Fibroblast of mammary gland (primary cell): ENCODE measurements around the gene ZNF280B.
"Not testable (repeated sequence)": the region's sequence is repeated elsewhere in the genome, so short reads cannot be mapped to it uniquely, and the experiment has no call there.

Experiments
- DNase-seq: peaks from one replicate; pipeline ENCODE4 v3.0.0-alpha.2; 2010; ENCODE audit warnings: low read depth
- H3K4me3 ChIP-seq: 2 replicates; pipeline ENCODE4 v1.5.1; 2011; ENCODE audit warnings: low read depth, mild to moderate bottlenecking, low read length, moderate library complexity; ENCODE audit not compliant: control insufficient read depth
- TF ChIP-seq, protein P1 (sequence below): conservative IDR thresholded peaks from 2 replicates; pipeline ENCODE4 v1.5.1; 2011; ENCODE audit warnings: low read depth, low read length, inconsistent platforms; ENCODE audit not compliant: control insufficient read depth, insufficient read depth

Gene ZNF280B

DNA sequence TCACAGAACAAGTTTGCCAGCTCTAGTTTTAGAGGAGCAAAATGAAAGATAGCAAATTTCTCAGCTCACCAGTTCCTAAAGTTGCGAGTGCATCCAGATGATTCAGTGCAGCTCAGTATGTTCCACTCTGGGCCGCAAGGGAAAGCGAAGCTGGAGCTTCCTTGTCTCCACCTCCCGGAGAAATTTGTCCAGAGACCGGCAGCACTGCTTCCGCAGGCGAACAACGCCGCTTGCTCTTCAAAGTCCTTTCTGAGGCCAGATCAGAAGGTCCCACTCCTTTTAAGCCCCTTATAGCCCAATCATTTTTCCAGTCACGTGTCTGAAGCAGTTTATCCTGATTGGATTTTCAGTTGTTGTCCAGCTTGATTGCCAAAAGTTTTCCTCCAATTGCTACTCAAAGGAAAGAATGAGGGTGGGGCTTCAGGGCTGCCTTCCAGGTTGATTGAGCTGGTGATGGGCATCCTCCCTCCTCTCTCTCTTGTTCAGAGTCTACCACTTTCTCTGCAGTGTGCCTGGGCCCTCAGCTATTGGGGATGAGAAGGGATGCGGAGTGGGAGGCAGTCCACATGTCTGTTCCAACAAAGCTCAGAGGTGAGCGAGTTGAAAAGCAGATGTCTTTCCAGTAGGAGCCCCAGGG lies 11.6 kb upstream of the ZNF280B start, which contains the start of gene ZNF280A:
TSS of gene ZNF280A (minus strand) at position 251 of the 637 bp plus-strand sequence. CDS start 4,640 bp downstream, outside the sequence.
- peak within 1 kb of the TSS; percentile 27 for H3K4me3 ChIP-seq
- TF ChIP-seq, protein P1, sequence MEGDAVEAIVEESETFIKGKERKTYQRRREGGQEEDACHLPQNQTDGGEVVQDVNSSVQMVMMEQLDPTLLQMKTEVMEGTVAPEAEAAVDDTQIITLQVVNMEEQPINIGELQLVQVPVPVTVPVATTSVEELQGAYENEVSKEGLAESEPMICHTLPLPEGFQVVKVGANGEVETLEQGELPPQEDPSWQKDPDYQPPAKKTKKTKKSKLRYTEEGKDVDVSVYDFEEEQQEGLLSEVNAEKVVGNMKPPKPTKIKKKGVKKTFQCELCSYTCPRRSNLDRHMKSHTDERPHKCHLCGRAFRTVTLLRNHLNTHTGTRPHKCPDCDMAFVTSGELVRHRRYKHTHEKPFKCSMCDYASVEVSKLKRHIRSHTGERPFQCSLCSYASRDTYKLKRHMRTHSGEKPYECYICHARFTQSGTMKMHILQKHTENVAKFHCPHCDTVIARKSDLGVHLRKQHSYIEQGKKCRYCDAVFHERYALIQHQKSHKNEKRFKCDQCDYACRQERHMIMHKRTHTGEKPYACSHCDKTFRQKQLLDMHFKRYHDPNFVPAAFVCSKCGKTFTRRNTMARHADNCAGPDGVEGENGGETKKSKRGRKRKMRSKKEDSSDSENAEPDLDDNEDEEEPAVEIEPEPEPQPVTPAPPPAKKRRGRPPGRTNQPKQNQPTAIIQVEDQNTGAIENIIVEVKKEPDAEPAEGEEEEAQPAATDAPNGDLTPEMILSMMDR = peak; percentile 40
- DNase-seq = peak; percentile 75

DNA sequence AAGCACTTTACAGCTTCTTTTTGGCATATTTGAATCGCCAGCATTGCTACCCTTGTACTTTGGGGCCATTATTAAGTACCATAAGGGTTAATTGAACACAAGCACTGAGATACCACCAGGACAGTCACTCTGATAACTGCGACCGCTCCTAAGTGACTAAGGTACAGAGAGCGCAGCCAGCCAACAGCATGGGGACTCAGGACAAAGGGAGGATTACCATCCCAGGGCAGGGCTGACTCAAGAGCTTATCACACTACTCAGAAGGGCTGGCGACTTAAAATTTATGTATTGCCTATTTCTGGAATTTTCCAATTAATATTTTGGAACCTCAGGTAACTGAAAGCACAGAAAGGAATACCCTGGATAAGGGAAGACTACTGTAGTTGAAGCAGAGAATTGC lies 11.0 kb upstream of the ZNF280B start:
- DNase-seq = no peak
- H3K4me3 ChIP-seq = peak overlapping the region; percentile 27
- TF ChIP-seq, protein P1 = no peak

DNA sequence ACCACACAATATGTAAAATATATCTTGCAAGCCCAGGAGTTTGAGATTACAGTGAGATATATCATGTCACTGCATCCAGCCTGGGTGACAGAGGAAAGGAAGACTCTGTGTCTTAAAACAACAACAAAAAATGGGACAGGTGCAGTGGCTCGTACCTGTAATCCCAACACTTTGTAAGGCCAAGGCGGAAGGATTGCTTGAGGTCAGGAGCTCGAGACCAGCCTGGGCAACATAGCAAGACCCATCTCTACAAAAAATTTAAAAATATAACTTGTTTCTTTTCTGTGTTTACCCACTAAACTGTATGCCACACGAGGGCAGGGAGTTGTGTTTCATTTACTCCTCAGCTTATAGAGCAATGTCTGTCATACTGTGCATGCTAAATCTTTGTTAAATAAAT lies 8.4 kb upstream of the ZNF280B start:
- TF ChIP-seq, protein P1 = no peak
- no peak for DNase-seq
- no peak overlapping the region for H3K4me3 ChIP-seq

DNA sequence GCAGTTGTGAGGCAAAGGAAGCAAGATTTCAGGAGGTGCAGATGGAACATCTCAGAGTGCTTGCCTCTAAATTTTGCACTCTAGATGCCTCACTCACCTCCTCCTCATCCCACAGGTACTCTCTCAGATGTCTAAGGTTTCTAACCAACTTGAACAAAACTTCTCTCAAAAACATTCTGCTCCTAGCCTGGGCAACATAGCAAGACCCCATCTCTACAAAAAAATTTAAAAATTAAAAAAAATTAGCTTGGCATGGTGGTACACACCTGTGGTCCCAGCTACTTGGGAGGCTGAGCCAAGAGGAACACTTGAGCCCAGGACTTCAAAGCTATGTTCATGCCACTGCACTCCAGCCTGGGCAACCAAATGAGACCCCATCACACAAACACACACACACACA lies 7.3 kb upstream of the ZNF280B start:
- TF ChIP-seq, protein P1 = no peak
- DNase-seq = no peak
- no peak overlapping the region for H3K4me3 ChIP-seq

DNA sequence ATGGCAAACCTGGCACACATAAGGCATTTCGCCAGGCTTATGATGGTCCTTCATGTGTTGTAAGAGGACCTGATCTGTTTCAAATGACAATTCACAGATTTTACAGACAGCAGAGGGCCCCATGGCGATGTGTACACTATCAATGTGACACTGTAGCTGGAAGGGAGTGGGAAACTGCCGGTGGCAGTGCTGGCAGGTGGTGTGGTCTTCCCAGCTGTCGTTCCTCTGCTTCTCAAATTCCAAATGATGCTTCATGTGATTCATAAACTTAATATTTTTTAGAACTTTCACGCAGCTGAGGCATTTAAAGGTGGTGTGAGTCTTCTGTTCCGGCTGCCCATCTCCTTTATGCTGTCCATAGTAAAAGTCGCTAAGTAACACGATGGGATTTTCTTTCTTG lies 5.9 kb upstream of the ZNF280B start:
- DNase-seq, H3K4me3 ChIP-seq: not testable (repeated sequence)

DNA sequence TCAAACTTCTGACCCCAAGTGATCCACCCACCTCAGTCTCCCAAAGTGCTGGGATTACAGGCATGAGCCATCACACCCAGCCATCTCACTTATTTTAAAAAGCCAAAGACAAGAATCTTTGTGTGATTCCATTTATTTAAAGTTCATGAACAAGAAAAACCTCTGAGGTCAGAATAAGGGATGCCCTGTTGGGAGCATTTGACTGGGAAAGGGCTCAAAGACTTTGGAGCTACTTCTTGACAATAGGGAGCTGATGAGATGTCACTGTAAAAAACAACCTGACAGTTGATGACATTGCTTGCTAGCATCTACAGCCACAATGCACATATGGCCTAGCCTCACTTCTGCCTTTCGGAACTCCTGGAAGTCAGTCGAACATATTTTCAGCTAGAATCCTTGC lies 5.1 kb upstream of the ZNF280B start:
- no peak overlapping the region for H3K4me3 ChIP-seq
- TF ChIP-seq, protein P1 = no peak
- DNase-seq = no peak

DNA sequence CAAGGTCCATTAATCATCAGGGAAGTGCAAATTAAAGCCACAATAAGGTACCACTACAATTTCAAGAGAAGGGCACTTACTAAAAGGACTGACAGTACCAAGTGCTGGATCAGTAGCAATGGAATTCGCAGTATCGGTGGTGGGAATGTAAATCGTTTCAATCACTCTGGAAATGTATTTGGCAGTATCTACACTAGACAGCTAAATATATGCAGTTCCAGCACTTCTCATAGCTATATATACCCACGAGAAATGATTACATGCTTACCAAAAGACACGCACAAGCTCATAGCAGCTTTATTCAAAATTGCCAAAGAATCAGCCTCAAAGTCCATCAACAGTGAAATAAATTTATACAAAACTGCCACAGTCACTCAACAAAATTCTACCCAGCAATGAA lies 4.4 kb upstream of the ZNF280B start:
- no peak overlapping the region for H3K4me3 ChIP-seq
- TF ChIP-seq, protein P1 = no peak
- DNase-seq = no peak

DNA sequence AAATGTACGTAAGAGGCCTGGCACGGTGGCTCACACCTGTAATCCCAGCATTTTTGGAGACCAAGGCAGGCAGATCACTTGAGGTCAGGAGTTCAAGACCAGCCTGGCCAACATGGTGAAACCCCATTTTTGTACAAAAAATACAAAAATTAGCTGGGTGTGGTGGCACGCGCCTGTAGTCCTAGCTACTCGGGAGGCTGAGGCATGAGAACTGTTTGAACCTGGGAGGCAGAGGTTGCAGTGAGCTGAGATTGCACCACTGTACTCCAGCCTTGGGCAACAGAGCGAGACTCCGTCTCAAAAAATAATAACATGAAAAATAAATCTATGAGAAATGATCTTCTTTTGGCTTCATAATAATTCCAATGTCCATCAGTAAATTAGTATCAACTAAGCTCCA lies 2.3 kb upstream of the ZNF280B start:
- not testable (repeated sequence) for H3K4me3 ChIP-seq, DNase-seq

DNA sequence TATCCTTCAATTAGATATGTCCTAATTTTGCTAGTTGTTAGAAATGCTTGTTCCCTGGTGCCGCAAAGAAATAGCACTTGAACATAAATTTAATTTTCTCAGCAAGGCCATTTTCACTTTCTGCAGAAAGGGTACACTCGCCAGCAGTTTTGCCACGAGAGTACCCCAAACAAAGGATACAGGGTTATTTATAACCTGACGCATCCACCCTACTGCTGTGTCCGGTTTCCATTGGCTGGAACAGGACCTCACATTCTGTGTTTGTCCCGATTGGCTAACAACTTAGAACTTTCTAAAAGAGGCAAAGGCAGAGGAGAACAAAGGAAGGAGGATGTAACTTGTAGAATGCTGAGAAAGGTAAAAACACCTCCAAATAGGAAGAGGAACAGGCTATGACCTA lies 1.4 kb upstream of the ZNF280B start:
- DNase-seq = not testable (repeated sequence)

More for the DNA sequence above, 1.4 kb upstream of the ZNF280B start:
- not testable (repeated sequence) for H3K4me3 ChIP-seq
